Upper lobe of right lung (tissue), 1 donor: ENCODE results near the gene SNX17. TPM values are rescaled to one million over a fixed set of nuclear protein-coding genes. Genes with fewer than 3 reads are reported as not detected.
"Not testable (repeated sequence)": the region's sequence is repeated elsewhere in the genome, so short reads cannot be mapped to it uniquely, and the experiment has no call there.

Experiments used
- ATAC-seq: fragments of 200-7000 bp; cut with Tn5 transposase; one replicate; pipeline ENCODE4 v1.9.1; 2020; ENCODE audit warnings: mild to moderate bottlenecking, moderate library complexity
- DNase-seq: peaks from one replicate; pipeline ENCODE4 v3.0.0-alpha.2; 2020
- H3K27ac ChIP-seq: fragments of 200-600 bp; one replicate; pipeline ENCODE4 v1.8.0; 2022
- H3K27me3 ChIP-seq: fragments of 200-600 bp; one replicate; pipeline ENCODE4 v1.8.0; 2022; ENCODE audit warnings: mild to moderate bottlenecking
- H3K36me3 ChIP-seq: fragments of 200-600 bp; one replicate; pipeline ENCODE4 v1.8.0; 2022
- H3K4me1 ChIP-seq: fragments of 200-600 bp; one replicate; pipeline ENCODE4 v1.8.0; 2022
- H3K4me3 ChIP-seq: fragments of 200-600 bp; one replicate; pipeline ENCODE4 v1.8.0; 2022; ENCODE audit warnings: mild to moderate bottlenecking
- H3K9me3 ChIP-seq: fragments of 200-600 bp; one replicate; pipeline ENCODE4 v1.8.0; 2022
- CTCF ChIP-seq: fragments of 200-600 bp; IDR thresholded peaks from one replicate; pipeline ENCODE4 v1.8.0; 2022; ENCODE audit warnings: antibody characterized with exemption
- intact Hi-C: fragments of 100-400 bp; cut with DNase I; formaldehyde crosslinking; loops from one replicate; pipeline ENCODE4 v1.11.0; 2022
- total RNA-seq: library from RNA; stranded (reverse); fragmentation: NEBNext Ultra II Directional; extraction: Animal tissue kit (Norgen Biotek cat#: 25700); gene quantifications from one replicate; pipeline ENCODE4 v1.2.1, GENCODE V29; 2021
- donor health status: DM: no; HTN: yes; CAD: no; lungs with severe emphysema.

The SNX17 gene
- total RNA-seq, 1 donor from 2014 or later = 97.6 TPM

- DNase-seq = no peak
- peaks cover 16% of the 10 kb centered on the region for H3K4me1 ChIP-seq
- ATAC-seq = no peak
- no peaks in the 10 kb centered on the region for H3K27me3 ChIP-seq
- TF ChIP-seq CTCF = no peak
- no peaks in the 10 kb centered on the region for H3K9me3 ChIP-seq
- intact Hi-C loops = no loop called here
- H3K27ac ChIP-seq = no peak overlapping the region
- H3K4me3 ChIP-seq = no peak overlapping the region
- peaks cover 5% of the 10 kb centered on the region for H3K36me3 ChIP-seq
These were observed 20.2 kb upstream of the SNX17 start for GRCh38 chr2:27350106-27350693.

GRCh38 chr2:27351802-27352598 lies 18.4 kb upstream of the SNX17 start:
- intact Hi-C loops = no loop called here
- no peaks in the 10 kb centered on the region for H3K9me3 ChIP-seq
- no peak for TF ChIP-seq CTCF

GRCh38 chr2:27353386-27353761 lies 17.0 kb upstream of the SNX17 start:
- DNase-seq, H3K27ac ChIP-seq, intact Hi-C loops, H3K4me3 ChIP-seq, H3K9me3 ChIP-seq, H3K27me3 ChIP-seq, H3K36me3 ChIP-seq, ATAC-seq: not testable (repeated sequence)
- peaks cover 31% of the 10 kb centered on the region for H3K4me1 ChIP-seq

More at GRCh38 chr2:27351802-27352598, 18.4 kb upstream of the SNX17 start:
- DNase-seq (no peak), ATAC-seq (no peak)
- peaks cover 5% of the 10 kb centered on the region for H3K36me3 ChIP-seq
- H3K4me3 ChIP-seq = no peak overlapping the region
- H3K4me1 ChIP-seq = peaks cover 23% of the 10 kb centered on the region
- H3K27me3 ChIP-seq = no peaks in the 10 kb centered on the region
- no peak overlapping the region for H3K27ac ChIP-seq

- no peak overlapping the region for H3K4me3 ChIP-seq
- no peaks in the 10 kb centered on the region for H3K36me3 ChIP-seq
- H3K4me1 ChIP-seq = peaks cover 32% of the 10 kb centered on the region
- no peaks in the 10 kb centered on the region for H3K9me3 ChIP-seq
- intact Hi-C loops = no loop called here
- ATAC-seq = no peak
- no peaks in the 10 kb centered on the region for H3K27me3 ChIP-seq
- no peak for DNase-seq
- TF ChIP-seq CTCF = no peak
- no peak overlapping the region for H3K27ac ChIP-seq
These were observed 16.4 kb upstream of the SNX17 start for GRCh38 chr2:27353762-27354596.

- Histone ChIP-seq H3K9me3 (no peaks in the 10 kb centered on the region), H3K4me1 (peaks cover 32% of the 10 kb centered on the region), H3K27me3 (no peaks in the 10 kb centered on the region), H3K36me3 (no peaks in the 10 kb centered on the region), H3K27ac (no peak overlapping the region), H3K4me3 (no peak overlapping the region)
- TF ChIP-seq CTCF = no peak
- ATAC-seq = no peak
- intact Hi-C loops = no loop called here
- DNase-seq = no peak
These were observed 15.9 kb upstream of the SNX17 start for GRCh38 chr2:27354597-27354927.

- peak overlapping the region; percentile 95 for H3K27ac ChIP-seq
- intact Hi-C loops = no loop called here
- peak; percentile 53 for ATAC-seq
These were observed 14.4 kb upstream of the SNX17 start for GRCh38 chr2:27356056-27356381.

More at GRCh38 chr2:27356056-27356381, 14.4 kb upstream of the SNX17 start:
- Histone ChIP-seq H3K9me3 (no peaks in the 10 kb centered on the region), H3K27me3 (no peaks in the 10 kb centered on the region), H3K36me3 (no peaks in the 10 kb centered on the region), H3K4me3 (peak overlapping the region; percentile 95), H3K4me1 (peaks cover 32% of the 10 kb centered on the region)
- TF ChIP-seq CTCF = no peak
- peak; percentile 84 for DNase-seq
